MCF 10A (cell line): ENCODE results near the gene GRN. TPM values are rescaled to one million over a fixed set of nuclear protein-coding genes. Genes with fewer than 3 reads are reported as not detected.
A peak's percentile ranks its signal among the peaks of the same experiment; 100 is the strongest.
"Not testable (repeated sequence)": the region's sequence is repeated elsewhere in the genome, so short reads cannot be mapped to it uniquely, and the experiment has no call there.

Experiments used
- BruUV-seq: library from RNA; stranded (reverse); fragments of 400-500 nt; replicated peaks from 2 replicates; lab custom pipeline; 2021; lab: Mats Ljungman, UMichigan
- CTCF ChIA-PET: fragments of 300-600 bp; sonication (Branson Sonifier 250); formaldehyde crosslinking; extraction: SDS; loops from one replicate; lab custom pipeline; 2021; ENCODE audit warnings: antibody characterized with exemption, inconsistent platforms; lab: Yijun Ruan, JAX
- POLR2A ChIA-PET: fragments of 300-600, 350-650 bp; sonication (Branson Sonifier 250); formaldehyde crosslinking; extraction: SDS; loops from one replicate; lab custom pipeline; 2020; ENCODE audit warnings: antibody characterized with exemption, inconsistent platforms; lab: Yijun Ruan, JAX
- DNase-seq: peaks from one replicate; pipeline ENCODE4 v3.0.0-alpha.2; 2018; ENCODE audit not compliant: unreplicated experiment
- H3K27ac Mint-ChIP-seq: one replicate; pipeline ENCODE4 v1.8.0; 2022; ENCODE audit warnings: mild to moderate bottlenecking, low read depth, mixed read lengths; ENCODE audit not compliant: unreplicated experiment
- H3K27me3 Mint-ChIP-seq: one replicate; pipeline ENCODE4 v1.8.0; 2022; ENCODE audit warnings: mixed read lengths; ENCODE audit not compliant: insufficient read depth, unreplicated experiment
- H3K36me3 Mint-ChIP-seq: one replicate; pipeline ENCODE4 v1.8.0; 2022; ENCODE audit warnings: mild to moderate bottlenecking, moderate library complexity, mixed read lengths; ENCODE audit not compliant: insufficient read depth, unreplicated experiment
- H3K4me1 Mint-ChIP-seq: one replicate; pipeline ENCODE4 v1.8.0; 2022; ENCODE audit warnings: mixed read lengths; ENCODE audit not compliant: insufficient read depth, unreplicated experiment
- H3K4me3 Mint-ChIP-seq: one replicate; pipeline ENCODE4 v1.8.0; 2022; ENCODE audit warnings: mild to moderate bottlenecking, moderate library complexity, mixed read lengths; ENCODE audit not compliant: unreplicated experiment
- H3K9me3 Mint-ChIP-seq: one replicate; pipeline ENCODE4 v1.8.0; 2022; ENCODE audit warnings: mixed read lengths; ENCODE audit not compliant: unreplicated experiment
- intact Hi-C: fragments of 100-400 bp; cut with micrococcal nuclease; formaldehyde crosslinking; loops from 2 replicates; pipeline ENCODE4 v1.14.1; 2022
- total RNA-seq: library from RNA; stranded (reverse); gene quantifications from 2 replicates; pipeline ENCODE4 v1.2.3, GENCODE V29; 2022
- TF ChIP-seq, protein P1 (sequence below): fragments of 200-600 bp; IDR thresholded peaks from one replicate; pipeline ENCODE4 v1.8.0; 2022; ENCODE audit warnings: antibody characterized with exemption, mild to moderate bottlenecking; ENCODE audit not compliant: unreplicated experiment

GRN gene
- total RNA-seq, 1 experiment from 2014 or later, result 143 TPM

DNA sequence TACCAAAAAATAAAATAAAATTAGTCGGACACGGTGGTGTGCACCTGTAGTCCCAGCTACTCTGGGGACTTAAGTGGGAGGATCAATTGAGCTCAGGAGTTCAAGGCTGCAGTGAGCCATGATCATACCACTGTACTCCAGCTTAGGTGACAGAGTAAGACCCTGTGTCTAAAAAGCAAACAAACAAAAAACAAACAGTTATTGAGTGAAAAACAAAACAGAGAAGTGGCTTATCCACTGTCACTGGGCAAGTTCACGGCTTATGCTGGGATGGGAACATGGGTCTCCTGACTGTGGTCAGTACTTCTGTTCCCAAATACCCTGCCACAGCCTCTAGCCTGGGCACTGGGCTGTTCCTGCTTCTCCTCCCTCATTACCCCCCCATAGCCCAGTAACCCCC lies 9.5 kb upstream of the GRN start:
- Mint-ChIP-seq H3K4me3 (no peak overlapping the region), H3K4me1 (peaks cover 12% of the 10 kb centered on the region), H3K27ac (no peak overlapping the region), H3K27me3 (no peaks in the 10 kb centered on the region), H3K36me3 (no peaks in the 10 kb centered on the region), H3K9me3 (no peaks in the 10 kb centered on the region)
- ChIA-PET POLR2A (interaction anchor here (0.6 to 2.3 kb wide), 4 partner anchors 9 to 114 kb away, joined by 3 to 8 read pairs (median 4); partner anchors contain the start of gene GRN), CTCF (interaction anchor here (0.6 to 1.0 kb wide), 3 partner anchors 9 to 70 kb away, joined by 3 to 5 read pairs (median 4); no protein-coding TSS in a partner anchor)
- BruUV-seq, result no TSS peak
- intact Hi-C loops, result no loop called here
- no peak for DNase-seq
- TF ChIP-seq, protein P1, sequence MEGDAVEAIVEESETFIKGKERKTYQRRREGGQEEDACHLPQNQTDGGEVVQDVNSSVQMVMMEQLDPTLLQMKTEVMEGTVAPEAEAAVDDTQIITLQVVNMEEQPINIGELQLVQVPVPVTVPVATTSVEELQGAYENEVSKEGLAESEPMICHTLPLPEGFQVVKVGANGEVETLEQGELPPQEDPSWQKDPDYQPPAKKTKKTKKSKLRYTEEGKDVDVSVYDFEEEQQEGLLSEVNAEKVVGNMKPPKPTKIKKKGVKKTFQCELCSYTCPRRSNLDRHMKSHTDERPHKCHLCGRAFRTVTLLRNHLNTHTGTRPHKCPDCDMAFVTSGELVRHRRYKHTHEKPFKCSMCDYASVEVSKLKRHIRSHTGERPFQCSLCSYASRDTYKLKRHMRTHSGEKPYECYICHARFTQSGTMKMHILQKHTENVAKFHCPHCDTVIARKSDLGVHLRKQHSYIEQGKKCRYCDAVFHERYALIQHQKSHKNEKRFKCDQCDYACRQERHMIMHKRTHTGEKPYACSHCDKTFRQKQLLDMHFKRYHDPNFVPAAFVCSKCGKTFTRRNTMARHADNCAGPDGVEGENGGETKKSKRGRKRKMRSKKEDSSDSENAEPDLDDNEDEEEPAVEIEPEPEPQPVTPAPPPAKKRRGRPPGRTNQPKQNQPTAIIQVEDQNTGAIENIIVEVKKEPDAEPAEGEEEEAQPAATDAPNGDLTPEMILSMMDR, result no peak

DNA sequence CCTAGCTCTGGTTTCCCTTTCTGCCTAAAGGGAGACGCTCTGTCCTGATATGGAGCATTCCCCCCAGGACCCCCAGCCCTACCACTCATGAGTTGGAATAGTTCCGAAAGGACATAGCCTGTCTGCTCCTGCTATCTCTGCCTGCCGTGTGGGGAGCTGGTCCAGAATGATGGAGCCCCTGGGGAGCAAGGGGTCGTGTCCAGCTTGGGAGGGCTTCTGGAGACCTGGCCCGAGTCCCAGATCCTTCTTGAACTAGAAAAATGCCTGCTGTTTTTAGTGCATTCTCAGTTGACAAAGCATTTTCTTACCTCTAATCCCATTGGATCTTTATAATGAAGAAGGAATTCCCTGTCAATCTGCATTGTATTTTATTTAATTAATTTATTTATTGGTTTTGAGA lies 9.1 kb upstream of the GRN start:
- BruUV-seq, result no TSS peak
- H3K9me3 Mint-ChIP-seq, result no peaks in the 10 kb centered on the region

GRCh38 chr17:44338702-44339101 lies 6.4 kb upstream of the GRN start:
- Mint-ChIP-seq H3K4me1 (peaks cover 6% of the 10 kb centered on the region), H3K36me3 (no peaks in the 10 kb centered on the region), H3K9me3 (no peaks in the 10 kb centered on the region), H3K27me3 (no peaks in the 10 kb centered on the region), H3K27ac (no peak overlapping the region), H3K4me3 (no peak overlapping the region)
- CTCF ChIA-PET, result interaction anchor here (0.6 to 1.0 kb wide), 4 partner anchors 9 to 352 kb away, joined by 3 to 6 read pairs (median 3); no protein-coding TSS in a partner anchor
- BruUV-seq, result no TSS peak
- POLR2A ChIA-PET, result interaction anchor here (1.2 kb wide), 1 partner anchor 200 kb away, joined by 3 read pairs; no protein-coding TSS in a partner anchor
- TF ChIP-seq, protein P1, result no peak
- DNase-seq, result peak; percentile 37
- intact Hi-C loops, result no loop called here

More for the DNA sequence above, 9.1 kb upstream of the GRN start:
- intact Hi-C loops, result no loop called here
- CTCF ChIA-PET, result interaction anchor here (0.6 to 1.0 kb wide), 4 partner anchors 10 to 69 kb away, joined by 3 to 5 read pairs (median 4); no protein-coding TSS in a partner anchor
- Mint-ChIP-seq H3K4me3 (no peak overlapping the region), H3K36me3 (no peaks in the 10 kb centered on the region), H3K27me3 (no peaks in the 10 kb centered on the region), H3K4me1 (peaks cover 12% of the 10 kb centered on the region), H3K27ac (no peak overlapping the region)
- TF ChIP-seq, protein P1, result no peak
- POLR2A ChIA-PET, result interaction anchor here (0.6 to 2.3 kb wide), 4 partner anchors 9 to 114 kb away, joined by 3 to 8 read pairs (median 4); partner anchors contain the start of gene GRN
- DNase-seq, result no peak

- POLR2A ChIA-PET, result interaction anchor here (0.6 kb wide), 1 partner anchor 596 kb away, joined by 3 read pairs; no protein-coding TSS in a partner anchor
- not testable (repeated sequence) for H3K27me3 Mint-ChIP-seq, DNase-seq
These were observed 4.5 kb upstream of the GRN start for GRCh38 chr17:44340553-44340952.

More at GRCh38 chr17:44340553-44340952, 4.5 kb upstream of the GRN start:
- H3K9me3 Mint-ChIP-seq, H3K36me3 Mint-ChIP-seq, H3K27ac Mint-ChIP-seq, H3K4me3 Mint-ChIP-seq, BruUV-seq, intact Hi-C loops: not testable (repeated sequence)
- H3K4me1 Mint-ChIP-seq, result peaks cover 11% of the 10 kb centered on the region
- CTCF ChIA-PET, result interaction anchor here (0.7 to 1.2 kb wide), 4 partner anchors 10 to 549 kb away, joined by 3 to 4 read pairs (median 4); no protein-coding TSS in a partner anchor
